Measurements from ENCODE around the gene CLEC14A. TPM values are rescaled to one million over a fixed set of nuclear protein-coding genes. Genes with fewer than 3 reads are reported as not detected.

CLEC14A gene
- total and polyA plus RNA-seq, 10 donors, result 4.1 to 33.6 (median 21.1) TPM

- intact Hi-C loops (cut with DNase I; ENCODE audit: low total_unique reads), result no loop called here
- WGBS, 5 donors, result 61 to 82% (median 75%) methylated on average over 2 of the region's 2 CpGs
- Histone ChIP-seq H3K4me3 (no peak overlapping the region), H3K36me3 (no peaks in the 10 kb centered on the region), H3K4me1 (peaks cover 0 to 43% (median 22%) of the 10 kb centered on the region in 6 donors), H3K27ac (no peak overlapping the region), H3K9me3 (peaks cover 0 to 8% (median 5%) of the 10 kb centered on the region in 8 donors), H3K27me3 (replicated peaks in 1 of 7) (peaks cover 0 to 60% (median 40%) of the 10 kb centered on the region in 7 donors)
- no peak for DNase-seq
- no peak for TF ChIP-seq POLR2AphosphoS5 (IDR thresholded peaks at IDR 0.05)
Observed at GRCh38 chr14:38206689-38207376, 49.1 kb downstream of the CLEC14A start.

DNA sequence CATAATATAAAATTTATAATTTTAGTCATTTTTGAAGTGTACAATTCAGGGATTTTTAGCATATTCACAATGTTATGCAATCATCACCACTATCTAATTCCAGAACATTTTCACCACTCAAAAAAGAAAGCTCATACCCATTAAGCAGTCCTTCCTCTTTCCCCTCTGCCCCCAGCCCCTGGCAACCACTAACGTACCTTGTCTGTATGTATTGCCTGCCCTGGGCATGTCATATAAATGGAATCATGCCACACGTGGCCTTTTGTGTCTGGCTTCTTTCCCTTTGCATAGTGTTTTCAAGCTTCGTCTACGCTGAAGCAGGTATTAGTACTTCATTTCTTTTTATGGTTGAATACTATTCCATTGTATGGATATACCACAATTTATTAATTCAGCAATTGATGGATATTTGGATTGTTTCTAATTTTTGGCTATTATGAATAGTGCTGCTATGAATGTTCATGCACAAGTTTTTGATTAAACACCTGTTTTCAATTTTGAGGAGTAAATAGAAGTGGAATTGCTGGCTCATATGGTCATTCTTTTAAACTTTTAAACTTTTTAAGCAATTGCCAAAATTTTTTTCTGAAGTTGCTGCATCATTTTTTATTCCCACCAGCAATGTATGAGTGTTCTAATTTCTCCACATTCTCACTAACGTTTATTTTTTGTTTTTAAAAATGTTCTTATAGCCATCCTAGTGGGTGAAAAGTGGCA, 49.8 kb downstream of the CLEC14A start:
- intact Hi-C loops (cut with DNase I; ENCODE audit: low total_unique reads), result no loop called here
- TF ChIP-seq, protein P1, sequence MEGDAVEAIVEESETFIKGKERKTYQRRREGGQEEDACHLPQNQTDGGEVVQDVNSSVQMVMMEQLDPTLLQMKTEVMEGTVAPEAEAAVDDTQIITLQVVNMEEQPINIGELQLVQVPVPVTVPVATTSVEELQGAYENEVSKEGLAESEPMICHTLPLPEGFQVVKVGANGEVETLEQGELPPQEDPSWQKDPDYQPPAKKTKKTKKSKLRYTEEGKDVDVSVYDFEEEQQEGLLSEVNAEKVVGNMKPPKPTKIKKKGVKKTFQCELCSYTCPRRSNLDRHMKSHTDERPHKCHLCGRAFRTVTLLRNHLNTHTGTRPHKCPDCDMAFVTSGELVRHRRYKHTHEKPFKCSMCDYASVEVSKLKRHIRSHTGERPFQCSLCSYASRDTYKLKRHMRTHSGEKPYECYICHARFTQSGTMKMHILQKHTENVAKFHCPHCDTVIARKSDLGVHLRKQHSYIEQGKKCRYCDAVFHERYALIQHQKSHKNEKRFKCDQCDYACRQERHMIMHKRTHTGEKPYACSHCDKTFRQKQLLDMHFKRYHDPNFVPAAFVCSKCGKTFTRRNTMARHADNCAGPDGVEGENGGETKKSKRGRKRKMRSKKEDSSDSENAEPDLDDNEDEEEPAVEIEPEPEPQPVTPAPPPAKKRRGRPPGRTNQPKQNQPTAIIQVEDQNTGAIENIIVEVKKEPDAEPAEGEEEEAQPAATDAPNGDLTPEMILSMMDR (IDR thresholded peaks at IDR 0.05 in 8 of 11, conservative IDR thresholded peaks at IDR 0.05 in 3 of 11), result no peak
- TF ChIP-seq POLR2A (IDR thresholded peaks at IDR 0.05), result no peak
- TF ChIP-seq POLR2AphosphoS5 (IDR thresholded peaks at IDR 0.05), result no peak
- peaks cover 0 to 53% (median 36%) of the 10 kb centered on the region in 7 donors for H3K27me3 ChIP-seq (replicated peaks in 1 of 7)

DNA sequence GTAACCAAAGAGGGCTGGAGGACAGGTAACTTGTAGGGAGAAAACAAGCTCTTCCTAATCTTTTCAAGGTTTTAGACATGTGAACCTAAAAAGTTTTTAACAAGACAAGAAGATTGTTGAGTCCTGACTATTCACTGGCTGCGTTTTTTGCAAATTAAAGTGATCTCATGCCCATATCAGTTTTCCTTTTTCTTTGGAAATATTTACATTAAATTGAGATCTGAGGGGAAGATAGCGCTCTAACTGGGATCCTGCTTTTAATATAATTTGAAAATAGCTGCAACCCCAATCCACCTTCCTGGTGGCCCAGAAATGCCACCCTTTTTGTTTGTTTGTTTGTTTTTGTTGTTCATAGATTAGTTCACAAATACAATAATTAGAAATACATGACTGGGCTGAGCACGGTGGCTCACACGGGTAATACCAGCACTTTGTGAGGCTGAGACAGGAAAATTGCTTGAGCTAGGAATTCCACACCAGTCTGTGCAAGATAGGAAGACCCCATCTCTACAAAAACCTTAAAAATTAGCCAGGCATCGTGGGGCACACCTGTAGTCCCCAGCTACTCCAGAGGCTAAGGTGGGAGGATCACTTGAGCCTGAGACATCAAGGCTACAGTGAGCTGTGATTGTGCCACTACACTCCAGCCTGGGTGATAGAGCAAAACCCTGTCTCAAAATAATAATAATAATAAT, 50.6 kb downstream of the CLEC14A start:
- TF ChIP-seq POLR2A (IDR thresholded peaks at IDR 0.05), result no peak
- no peak for TF ChIP-seq POLR2AphosphoS5 (IDR thresholded peaks at IDR 0.05)
- TF ChIP-seq, protein P1 (IDR thresholded peaks at IDR 0.05 in 8 of 11, conservative IDR thresholded peaks at IDR 0.05 in 3 of 11), result no peak
- WGBS, 5 donors, result 76 to 88% (median 82%) methylated on average over 5 of the region's 5 CpGs
- H3K36me3 ChIP-seq, result no peaks in the 10 kb centered on the region
- H3K27ac ChIP-seq, result no peak overlapping the region
- H3K27me3 ChIP-seq (replicated peaks in 1 of 7), result peaks cover 0 to 45% (median 30%) of the 10 kb centered on the region in 7 donors
- H3K4me3 ChIP-seq, result no peak overlapping the region
- peaks cover 0 to 28% (median 18%) of the 10 kb centered on the region in 6 donors for H3K4me1 ChIP-seq
- peaks cover 0 to 8% (median 5%) of the 10 kb centered on the region in 8 donors for H3K9me3 ChIP-seq
- no peak for DNase-seq
- intact Hi-C loops (cut with DNase I; ENCODE audit: low total_unique reads), result no loop called here

More for the DNA sequence above, 49.8 kb downstream of the CLEC14A start:
- DNase-seq, result no peak
- Histone ChIP-seq H3K9me3 (peaks cover 0 to 8% (median 5%) of the 10 kb centered on the region in 8 donors), H3K27ac (no peak overlapping the region), H3K4me3 (no peak overlapping the region), H3K36me3 (no peaks in the 10 kb centered on the region), H3K4me1 (peaks cover 0 to 36% (median 22%) of the 10 kb centered on the region in 6 donors)
- WGBS, 5 donors, result 84 to 89% (median 88%) methylated on average over 5 of the region's 5 CpGs

DNA sequence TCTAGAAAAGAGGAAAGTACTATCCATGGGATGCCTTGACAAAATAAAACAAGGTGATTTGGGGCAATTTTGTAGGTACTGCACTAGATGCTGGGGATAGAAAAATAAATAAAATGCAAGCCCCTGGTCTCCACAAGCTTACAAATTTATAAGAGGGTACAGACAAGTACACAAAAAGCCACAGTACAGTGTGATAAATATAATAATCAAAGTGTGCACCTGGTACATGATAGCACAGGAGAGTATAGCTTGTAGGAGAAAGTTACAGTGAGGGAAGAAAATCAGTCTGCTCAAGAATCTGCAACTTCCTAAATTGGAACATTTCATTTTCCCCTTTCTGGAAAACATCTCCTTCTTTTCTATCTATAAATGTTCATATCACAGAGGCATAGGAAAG, 51.2 kb downstream of the CLEC14A start:
- intact Hi-C loops (cut with DNase I; ENCODE audit: low total_unique reads), result no loop called here
- Histone ChIP-seq H3K36me3 (no peaks in the 10 kb centered on the region), H3K4me3 (no peak overlapping the region), H3K27ac (no peak overlapping the region), H3K27me3 (replicated peaks in 1 of 7) (peaks cover 0 to 39% (median 25%) of the 10 kb centered on the region in 7 donors), H3K4me1 (peaks cover 0 to 23% (median 13%) of the 10 kb centered on the region in 6 donors), H3K9me3 (peaks cover 0 to 8% (median 5%) of the 10 kb centered on the region in 8 donors)
- TF ChIP-seq POLR2A (IDR thresholded peaks at IDR 0.05), result no peak
- no peak for TF ChIP-seq POLR2AphosphoS5 (IDR thresholded peaks at IDR 0.05)
- TF ChIP-seq, protein P1 (IDR thresholded peaks at IDR 0.05 in 8 of 11, conservative IDR thresholded peaks at IDR 0.05 in 3 of 11), result no peak
- no peak for DNase-seq

Other genes starting within 250 kb of the CLEC14A start
- gene SSTR1, start 48.2 kb downstream of the CLEC14A start, total RNA-seq, result 1 to 10 TPM in 2 of 7 donors, under 1 TPM in 5; 0.17 to 1.3 (median 0.83) TPM
- gene SSTR1, start 48.2 kb downstream of the CLEC14A start, polyA plus RNA-seq, result under 1 TPM; 0.09 to 0.54 (median 0.35) TPM